ENCODE measurements around the gene NUP50.

The NUP50 gene

DNA sequence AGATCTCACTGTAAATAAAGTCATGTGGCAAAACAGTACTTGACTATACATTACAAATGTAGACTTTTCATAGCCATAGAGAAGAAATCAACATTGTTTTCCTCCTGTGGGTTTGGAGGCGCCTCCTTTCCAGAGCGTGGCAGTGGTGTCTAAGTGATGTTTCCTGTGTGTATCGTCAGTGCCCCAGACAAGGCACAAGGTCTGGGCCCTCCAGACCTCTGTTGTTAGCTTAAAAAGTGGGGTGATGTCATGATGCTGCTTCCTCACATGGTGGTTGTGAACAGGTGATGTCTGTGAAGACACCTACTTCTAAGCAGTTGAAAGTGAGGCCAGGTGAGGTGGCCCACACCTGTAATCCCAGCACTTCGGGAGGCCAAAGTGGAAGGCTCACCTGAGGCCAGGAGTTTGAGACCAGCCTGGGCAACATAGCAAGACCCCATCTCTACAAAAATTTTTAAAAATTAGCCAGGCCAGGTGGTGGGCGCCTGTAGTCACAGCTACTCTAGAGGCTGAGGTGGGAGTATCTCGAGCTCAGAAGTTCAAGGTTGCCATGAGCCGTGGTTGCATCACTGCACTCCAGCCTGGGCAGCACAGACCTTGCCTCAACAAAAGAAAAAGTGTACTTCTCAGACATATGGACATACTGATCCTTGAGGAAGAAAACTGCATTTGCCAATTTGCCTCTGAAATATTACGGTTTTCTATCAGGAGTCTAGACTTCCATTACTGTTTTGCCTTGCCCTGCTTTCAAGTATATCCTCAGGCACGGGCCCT, 15.7 kb downstream of the NUP50 start:
- TF ChIP-seq TAF1 (IDR thresholded peaks at IDR 0.05; ENCODE audit: borderline replicate concordance, insufficient read depth, low read length) (no peak), POLR2AphosphoS5 (IDR thresholded peaks at IDR 0.05; ENCODE audit: low read depth, low read length) (no peak), FOXP2 (optimal IDR thresholded peaks at IDR 0.05; ENCODE audit: borderline replicate concordance, extremely low read depth, extremely low read length, insufficient read depth) (no peak), SIN3A (IDR thresholded peaks at IDR 0.05; ENCODE audit: borderline replicate concordance, insufficient read depth, low read length) (no peak)
- TF ChIP-seq, protein P1, sequence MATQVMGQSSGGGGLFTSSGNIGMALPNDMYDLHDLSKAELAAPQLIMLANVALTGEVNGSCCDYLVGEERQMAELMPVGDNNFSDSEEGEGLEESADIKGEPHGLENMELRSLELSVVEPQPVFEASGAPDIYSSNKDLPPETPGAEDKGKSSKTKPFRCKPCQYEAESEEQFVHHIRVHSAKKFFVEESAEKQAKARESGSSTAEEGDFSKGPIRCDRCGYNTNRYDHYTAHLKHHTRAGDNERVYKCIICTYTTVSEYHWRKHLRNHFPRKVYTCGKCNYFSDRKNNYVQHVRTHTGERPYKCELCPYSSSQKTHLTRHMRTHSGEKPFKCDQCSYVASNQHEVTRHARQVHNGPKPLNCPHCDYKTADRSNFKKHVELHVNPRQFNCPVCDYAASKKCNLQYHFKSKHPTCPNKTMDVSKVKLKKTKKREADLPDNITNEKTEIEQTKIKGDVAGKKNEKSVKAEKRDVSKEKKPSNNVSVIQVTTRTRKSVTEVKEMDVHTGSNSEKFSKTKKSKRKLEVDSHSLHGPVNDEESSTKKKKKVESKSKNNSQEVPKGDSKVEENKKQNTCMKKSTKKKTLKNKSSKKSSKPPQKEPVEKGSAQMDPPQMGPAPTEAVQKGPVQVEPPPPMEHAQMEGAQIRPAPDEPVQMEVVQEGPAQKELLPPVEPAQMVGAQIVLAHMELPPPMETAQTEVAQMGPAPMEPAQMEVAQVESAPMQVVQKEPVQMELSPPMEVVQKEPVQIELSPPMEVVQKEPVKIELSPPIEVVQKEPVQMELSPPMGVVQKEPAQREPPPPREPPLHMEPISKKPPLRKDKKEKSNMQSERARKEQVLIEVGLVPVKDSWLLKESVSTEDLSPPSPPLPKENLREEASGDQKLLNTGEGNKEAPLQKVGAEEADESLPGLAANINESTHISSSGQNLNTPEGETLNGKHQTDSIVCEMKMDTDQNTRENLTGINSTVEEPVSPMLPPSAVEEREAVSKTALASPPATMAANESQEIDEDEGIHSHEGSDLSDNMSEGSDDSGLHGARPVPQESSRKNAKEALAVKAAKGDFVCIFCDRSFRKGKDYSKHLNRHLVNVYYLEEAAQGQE (IDR thresholded peaks at IDR 0.05; ENCODE audit: insufficient read depth in 1 of 2, low read depth in 2 of 2, low read length in 2 of 2) = no peak

DNA sequence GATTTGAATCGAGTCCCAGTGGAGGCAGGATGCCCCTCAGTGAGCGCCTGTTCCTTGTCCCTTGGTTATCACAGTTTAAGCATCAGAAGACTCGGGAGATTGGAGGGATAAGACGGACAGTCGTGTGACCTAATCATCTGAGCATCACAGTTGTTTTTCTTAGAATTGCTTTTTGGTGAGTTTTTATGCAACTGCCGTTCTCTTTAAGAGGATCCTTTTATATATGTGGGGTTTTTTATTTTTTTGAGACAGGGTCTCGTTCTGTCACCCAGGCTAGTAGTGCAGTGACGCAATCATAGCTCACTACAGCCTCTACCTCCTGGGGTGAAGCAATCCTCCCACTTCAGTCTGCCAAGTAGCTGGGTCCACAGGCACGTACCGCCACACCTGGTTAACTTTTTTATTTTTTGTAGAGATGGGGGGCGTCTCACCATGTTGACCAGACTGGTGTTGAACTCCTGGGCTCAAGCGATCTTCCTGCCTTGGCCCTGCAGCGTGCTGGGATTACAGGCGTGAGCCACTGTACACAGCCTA, 16.5 kb downstream of the NUP50 start:
- TF ChIP-seq SIN3A (IDR thresholded peaks at IDR 0.05; ENCODE audit: borderline replicate concordance, insufficient read depth, low read length) (no peak), FOXP2 (optimal IDR thresholded peaks at IDR 0.05; ENCODE audit: borderline replicate concordance, extremely low read depth, extremely low read length, insufficient read depth) (no peak), POLR2AphosphoS5 (IDR thresholded peaks at IDR 0.05; ENCODE audit: low read depth, low read length) (no peak), TAF1 (IDR thresholded peaks at IDR 0.05; ENCODE audit: borderline replicate concordance, insufficient read depth, low read length) (no peak)
- TF ChIP-seq, protein P1 (IDR thresholded peaks at IDR 0.05; ENCODE audit: insufficient read depth in 1 of 2, low read depth in 2 of 2, low read length in 2 of 2) = no peak

DNA sequence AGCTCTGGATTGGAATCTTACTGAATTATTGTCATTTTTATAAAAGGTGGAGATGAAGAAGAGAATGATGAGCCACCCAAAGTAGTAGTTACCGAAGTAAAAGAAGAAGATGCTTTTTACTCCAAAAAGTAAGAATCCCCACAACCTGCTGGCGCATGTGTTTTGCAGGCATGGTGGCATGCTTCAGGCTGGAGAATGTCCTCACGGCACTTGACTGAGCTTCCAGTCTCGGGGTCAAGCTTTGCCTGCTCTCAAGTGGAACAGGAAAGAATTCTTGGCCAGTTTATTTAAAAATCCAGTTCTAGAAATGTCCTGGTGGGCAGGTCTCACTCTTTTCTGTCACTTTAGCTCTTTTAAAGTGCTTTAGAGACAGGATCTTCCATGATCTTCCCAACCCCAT, 17.5 kb downstream of the NUP50 start:
- TF ChIP-seq POLR2AphosphoS5 (IDR thresholded peaks at IDR 0.05; ENCODE audit: low read depth, low read length) = no peak
- no peak for TF ChIP-seq TAF1 (IDR thresholded peaks at IDR 0.05; ENCODE audit: borderline replicate concordance, insufficient read depth, low read length)

DNA sequence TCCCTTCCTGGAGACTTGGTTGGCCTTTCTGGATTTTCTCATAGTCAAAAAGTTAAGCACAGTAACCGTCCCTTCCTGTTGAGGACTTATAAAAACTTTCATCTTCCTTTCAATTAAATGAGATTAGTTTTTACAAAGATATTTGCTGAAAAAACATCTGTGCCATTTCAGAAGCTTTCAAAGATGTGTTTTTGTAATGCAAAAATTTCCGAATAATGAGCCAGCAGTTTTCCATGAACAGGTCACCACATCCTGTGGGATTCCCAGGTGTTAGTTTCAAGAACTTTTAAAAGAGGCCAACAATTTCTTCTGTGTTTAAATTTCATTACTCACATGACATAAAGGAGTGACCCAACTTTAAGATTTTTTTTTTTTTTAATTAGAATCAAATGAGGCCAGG, 18.0 kb downstream of the NUP50 start:
- TF ChIP-seq TAF1 (IDR thresholded peaks at IDR 0.05; ENCODE audit: borderline replicate concordance, insufficient read depth, low read length) = no peak
- TF ChIP-seq SIN3A (IDR thresholded peaks at IDR 0.05; ENCODE audit: borderline replicate concordance, insufficient read depth, low read length) = no peak
- TF ChIP-seq, protein P1 (IDR thresholded peaks at IDR 0.05; ENCODE audit: insufficient read depth in 1 of 2, low read depth in 2 of 2, low read length in 2 of 2) = no peak
- no peak for TF ChIP-seq POLR2AphosphoS5 (IDR thresholded peaks at IDR 0.05; ENCODE audit: low read depth, low read length)
- TF ChIP-seq FOXP2 (optimal IDR thresholded peaks at IDR 0.05; ENCODE audit: borderline replicate concordance, extremely low read depth, extremely low read length, insufficient read depth) = no peak

DNA sequence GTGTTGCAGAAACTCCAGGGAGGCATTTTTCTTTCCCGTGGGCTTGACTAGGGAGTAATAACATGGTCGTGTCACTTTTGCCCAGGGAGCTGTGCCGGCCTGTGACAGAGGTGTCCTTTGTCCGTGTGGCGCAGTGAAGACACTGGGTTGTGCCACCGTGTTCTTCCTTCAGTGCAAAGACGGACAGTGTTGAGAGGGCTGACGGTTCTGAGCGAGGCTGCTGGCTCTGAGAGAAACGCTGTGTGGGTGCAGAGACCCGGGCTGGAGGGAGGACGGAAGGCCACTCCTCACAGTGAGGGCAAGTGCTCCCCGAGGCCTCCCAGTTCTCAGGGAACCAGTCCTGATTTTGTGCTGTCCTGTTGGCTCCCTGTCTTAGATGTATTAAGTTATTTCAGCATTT, 20.2 kb downstream of the NUP50 start:
- TF ChIP-seq, protein P1 (IDR thresholded peaks at IDR 0.05; ENCODE audit: insufficient read depth in 1 of 2, low read depth in 2 of 2, low read length in 2 of 2) = no peak
- TF ChIP-seq TAF1 (IDR thresholded peaks at IDR 0.05; ENCODE audit: borderline replicate concordance, insufficient read depth, low read length) (no peak), FOXP2 (optimal IDR thresholded peaks at IDR 0.05; ENCODE audit: borderline replicate concordance, extremely low read depth, extremely low read length, insufficient read depth) (no peak), POLR2AphosphoS5 (IDR thresholded peaks at IDR 0.05; ENCODE audit: low read depth, low read length) (no peak), SIN3A (IDR thresholded peaks at IDR 0.05; ENCODE audit: borderline replicate concordance, insufficient read depth, low read length) (no peak)
